Fibroblast of pulmonary artery (primary cell): ENCODE results near the gene C9orf43.

Source experiments
- DNase-seq: peaks from one replicate; pipeline ENCODE4 v3.0.0-alpha.2; 2010; ENCODE audit warnings: low read depth
- H3K4me3 ChIP-seq: replicated peaks from 2 replicates; pipeline ENCODE4 v1.5.1; 2011; ENCODE audit warnings: low read depth, mild to moderate bottlenecking, control low read depth, low read length, moderate library complexity
- TF ChIP-seq, protein P1 (sequence below): IDR thresholded peaks from 2 replicates; pipeline ENCODE4 v1.5.1; 2011; ENCODE audit warnings: mild to moderate bottlenecking, control low read depth, low read length, inconsistent platforms; ENCODE audit errors: missing control alignments

Gene C9orf43

GRCh38 chr9:113386571-113387393, 23.8 kb upstream of the C9orf43 start:
- no peak for DNase-seq
- TF ChIP-seq, protein P1, sequence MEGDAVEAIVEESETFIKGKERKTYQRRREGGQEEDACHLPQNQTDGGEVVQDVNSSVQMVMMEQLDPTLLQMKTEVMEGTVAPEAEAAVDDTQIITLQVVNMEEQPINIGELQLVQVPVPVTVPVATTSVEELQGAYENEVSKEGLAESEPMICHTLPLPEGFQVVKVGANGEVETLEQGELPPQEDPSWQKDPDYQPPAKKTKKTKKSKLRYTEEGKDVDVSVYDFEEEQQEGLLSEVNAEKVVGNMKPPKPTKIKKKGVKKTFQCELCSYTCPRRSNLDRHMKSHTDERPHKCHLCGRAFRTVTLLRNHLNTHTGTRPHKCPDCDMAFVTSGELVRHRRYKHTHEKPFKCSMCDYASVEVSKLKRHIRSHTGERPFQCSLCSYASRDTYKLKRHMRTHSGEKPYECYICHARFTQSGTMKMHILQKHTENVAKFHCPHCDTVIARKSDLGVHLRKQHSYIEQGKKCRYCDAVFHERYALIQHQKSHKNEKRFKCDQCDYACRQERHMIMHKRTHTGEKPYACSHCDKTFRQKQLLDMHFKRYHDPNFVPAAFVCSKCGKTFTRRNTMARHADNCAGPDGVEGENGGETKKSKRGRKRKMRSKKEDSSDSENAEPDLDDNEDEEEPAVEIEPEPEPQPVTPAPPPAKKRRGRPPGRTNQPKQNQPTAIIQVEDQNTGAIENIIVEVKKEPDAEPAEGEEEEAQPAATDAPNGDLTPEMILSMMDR: no peak
- no peak overlapping the region for H3K4me3 ChIP-seq

- DNase-seq: no peak
- no peak overlapping the region for H3K4me3 ChIP-seq
- TF ChIP-seq, protein P1: no peak
These were observed 22.9 kb upstream of the C9orf43 start for GRCh38 chr9:113387560-113388230.

DNA sequence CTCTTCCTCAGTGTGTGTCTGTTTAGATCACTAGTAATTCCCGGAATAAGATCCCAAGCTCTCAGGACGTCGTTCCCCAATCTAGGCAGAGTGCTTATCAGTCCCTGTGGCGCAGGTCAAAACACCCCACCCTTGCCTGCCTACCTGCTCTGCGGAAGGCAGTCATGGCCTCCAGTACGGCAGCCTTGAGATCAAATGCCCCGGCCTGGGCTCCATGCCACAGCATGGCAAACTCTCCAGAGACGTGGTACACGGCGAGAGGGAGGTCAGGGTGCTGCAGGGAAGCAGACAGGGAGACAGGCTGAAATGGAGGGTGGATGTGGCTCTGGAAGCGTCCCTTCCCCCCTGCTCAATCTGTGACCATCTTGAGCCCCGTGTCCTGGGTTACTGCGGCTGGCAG, 21.7 kb upstream of the C9orf43 start:
- TF ChIP-seq, protein P1: no peak
- no peak for DNase-seq
- H3K4me3 ChIP-seq: no peak overlapping the region

DNA sequence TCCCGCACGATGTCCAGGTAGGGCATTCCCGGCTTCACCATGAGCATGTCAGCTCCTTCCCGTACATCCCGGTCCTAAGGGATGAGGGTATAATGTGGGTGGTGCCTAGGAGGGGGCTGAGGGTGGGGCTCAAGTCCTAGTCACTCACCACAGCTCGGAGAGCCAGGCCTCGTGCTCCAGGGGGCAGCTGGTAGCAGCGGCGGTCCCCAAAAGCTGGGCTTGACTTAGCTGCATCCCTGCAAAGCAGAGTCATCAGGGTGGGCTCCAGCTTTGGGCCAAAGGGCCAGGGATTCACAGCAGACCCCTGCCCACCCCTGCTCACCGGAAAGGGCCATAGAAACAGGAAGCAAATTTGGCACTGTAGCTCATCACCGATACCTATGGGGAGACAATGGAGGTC, 21.1 kb upstream of the C9orf43 start:
- no peak overlapping the region for H3K4me3 ChIP-seq
- no peak for DNase-seq
- TF ChIP-seq, protein P1: no peak

DNA sequence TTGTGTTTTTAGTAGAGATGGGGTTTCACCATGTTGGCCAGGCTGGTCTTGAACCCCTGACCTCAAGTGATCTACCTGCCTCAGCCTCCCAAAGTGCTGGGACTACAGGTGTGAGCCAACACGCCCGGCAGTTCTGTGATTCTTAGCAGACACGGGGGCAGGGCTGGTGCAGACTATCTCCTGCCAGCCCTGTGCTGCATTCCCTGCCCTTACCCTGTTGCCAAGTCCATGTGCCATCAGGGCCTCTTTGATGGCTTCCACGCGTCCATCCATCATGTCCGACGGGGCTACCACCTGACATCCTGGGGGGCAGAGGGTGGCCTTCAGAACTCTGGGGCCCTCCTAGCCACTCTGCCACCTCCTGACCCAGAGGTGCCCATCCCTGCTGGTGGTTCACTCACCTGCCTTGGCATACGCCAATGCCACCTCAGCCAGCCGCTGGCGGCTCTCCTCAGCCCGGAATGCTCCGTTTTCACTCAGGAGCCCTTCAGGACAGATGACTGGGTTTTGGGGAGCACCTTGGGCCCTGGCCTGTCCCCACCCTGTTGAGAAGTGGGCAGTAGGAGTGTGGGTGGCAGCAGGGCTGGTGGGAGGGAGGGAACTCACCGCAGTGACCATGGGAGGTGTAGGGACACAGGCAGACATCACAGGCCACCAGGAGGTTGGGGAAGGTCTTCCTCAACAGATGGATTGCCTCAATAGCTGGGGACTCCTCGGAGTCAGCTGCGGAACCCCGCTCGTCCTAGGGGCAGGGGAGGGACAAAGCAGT, 20.2 kb upstream of the C9orf43 start:
- TF ChIP-seq, protein P1: no peak
- no peak overlapping the region for H3K4me3 ChIP-seq
- DNase-seq: no peak

GRCh38 chr9:113391917-113392316, 18.6 kb upstream of the C9orf43 start:
- TF ChIP-seq, protein P1: no peak
- no peak for DNase-seq
- no peak overlapping the region for H3K4me3 ChIP-seq
